Spleen (tissue), 7 donors: Measurements from ENCODE around the gene ATP5F1E.

ENCODE experiments used
- POLR2A ChIP-seq, 3 donors: fragments of 450-650 bp; IDR thresholded peaks; one replicate each; pipeline ENCODE4 v1.5.1; 2017; ENCODE audit warnings: antibody characterized with exemption in 3 of 3, mild to moderate bottlenecking in 1 of 3
- TF ChIP-seq, protein P1 (sequence below), 11 experiments: fragments of 200-600 bp in 7 of 11; fragments of 450-650 bp in 4 of 11; sonication (generic) in 4 of 11; IDR thresholded peaks in 8 of 11; conservative IDR thresholded peaks in 3 of 11; 1 replicate in 7 of 11; 2 replicates in 4 of 11; pipeline versions ENCODE4 v1.4.0 to v1.8.0; 2016 to 2021; ENCODE audit warnings: antibody characterized with exemption in 11 of 11, inconsistent platforms in 4 of 11, mild to moderate bottlenecking in 1 of 11
- donor health status: DM: no; HTN: no; CAD: no; lungs with moderate emphysema.
- donor health status: DM: no; HTN: no; CAD: no.
- donor health status: DM: no; HTN: no; CAD: no.

DNA sequence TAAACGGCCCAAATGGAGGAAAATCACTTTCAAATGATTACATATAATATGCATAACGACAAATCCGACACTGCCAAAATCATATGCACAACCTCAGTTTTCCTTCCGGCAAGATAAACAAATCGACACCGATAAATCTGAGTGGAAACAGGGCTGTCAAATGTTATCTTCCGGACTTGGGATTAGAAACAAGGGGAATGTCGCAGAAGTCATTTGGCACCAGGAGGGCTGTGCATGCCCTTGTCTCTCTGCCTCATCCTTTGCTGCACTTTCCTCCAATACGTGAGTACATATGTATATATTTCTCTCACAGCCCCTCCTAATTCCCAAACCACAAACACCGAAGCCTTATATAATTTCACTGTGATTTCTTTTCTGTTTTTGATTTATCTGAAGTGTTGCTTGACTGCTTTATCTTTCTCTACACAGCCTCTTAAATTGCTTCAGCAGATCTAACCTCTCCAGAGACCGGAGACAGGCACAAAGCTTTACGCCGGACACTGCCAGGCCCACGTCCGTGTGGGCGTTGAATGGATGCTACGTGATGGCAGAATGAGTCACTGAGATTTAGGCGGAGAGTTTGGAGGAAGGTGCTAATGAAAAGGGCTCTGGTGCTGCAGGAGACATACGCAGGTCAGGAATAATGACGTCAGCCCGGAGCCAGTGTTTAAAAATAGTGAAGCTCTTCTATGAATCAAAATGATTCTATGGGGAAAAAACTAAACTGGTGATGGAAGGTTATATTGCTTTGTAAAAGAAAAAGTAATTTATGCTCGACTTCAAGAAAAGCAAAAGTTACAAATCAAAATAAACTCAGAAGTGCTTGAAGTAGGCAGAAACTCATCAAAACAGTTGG is 31.5 kb upstream of the ATP5F1E start:
- TF ChIP-seq, protein P1, sequence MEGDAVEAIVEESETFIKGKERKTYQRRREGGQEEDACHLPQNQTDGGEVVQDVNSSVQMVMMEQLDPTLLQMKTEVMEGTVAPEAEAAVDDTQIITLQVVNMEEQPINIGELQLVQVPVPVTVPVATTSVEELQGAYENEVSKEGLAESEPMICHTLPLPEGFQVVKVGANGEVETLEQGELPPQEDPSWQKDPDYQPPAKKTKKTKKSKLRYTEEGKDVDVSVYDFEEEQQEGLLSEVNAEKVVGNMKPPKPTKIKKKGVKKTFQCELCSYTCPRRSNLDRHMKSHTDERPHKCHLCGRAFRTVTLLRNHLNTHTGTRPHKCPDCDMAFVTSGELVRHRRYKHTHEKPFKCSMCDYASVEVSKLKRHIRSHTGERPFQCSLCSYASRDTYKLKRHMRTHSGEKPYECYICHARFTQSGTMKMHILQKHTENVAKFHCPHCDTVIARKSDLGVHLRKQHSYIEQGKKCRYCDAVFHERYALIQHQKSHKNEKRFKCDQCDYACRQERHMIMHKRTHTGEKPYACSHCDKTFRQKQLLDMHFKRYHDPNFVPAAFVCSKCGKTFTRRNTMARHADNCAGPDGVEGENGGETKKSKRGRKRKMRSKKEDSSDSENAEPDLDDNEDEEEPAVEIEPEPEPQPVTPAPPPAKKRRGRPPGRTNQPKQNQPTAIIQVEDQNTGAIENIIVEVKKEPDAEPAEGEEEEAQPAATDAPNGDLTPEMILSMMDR (IDR thresholded peaks at IDR 0.05 in 8 of 11, conservative IDR thresholded peaks at IDR 0.05 in 3 of 11), result no peak
- TF ChIP-seq POLR2A (IDR thresholded peaks at IDR 0.05), result no peak
